CD4-positive, alpha-beta memory T cell (primary cell): ENCODE data around the gene CDH2. TPM values are rescaled to one million over a fixed set of nuclear protein-coding genes. Genes with fewer than 3 reads are reported as not detected.

ENCODE experiments used
- CTCF ChIA-PET: fragments of 350-600 bp; sonication (Branson Sonifier 250); formaldehyde crosslinking; loops from one replicate; lab custom pipeline; 2021; ENCODE audit warnings: inconsistent platforms; ENCODE audit not compliant: partially characterized antibody; lab: Charles Lee
- POLR2A ChIA-PET: fragments of 350-600 bp; sonication (Branson Sonifier 250); formaldehyde crosslinking; loops from one replicate; lab custom pipeline; 2021; ENCODE audit not compliant: partially characterized antibody; lab: Charles Lee
- DNase-seq, 5 donors: peaks; one replicate each; pipeline versions ENCODE4 v3.0.0 to v3.0.0-alpha.2; 2020 to 2022; ENCODE audit warnings: mixed read lengths in 1 of 5
- H3K27ac ChIP-seq: one replicate; pipeline ENCODE4 v1.7.0; 2013; ENCODE audit warnings: low read depth, low read length
- H3K27me3 ChIP-seq: 2 replicates; pipeline ENCODE4 v1.7.0; 2013; ENCODE audit warnings: mild to moderate bottlenecking, low read length, moderate library complexity; ENCODE audit not compliant: insufficient read depth
- H3K36me3 ChIP-seq: 2 replicates; pipeline ENCODE4 v1.7.0; 2013; ENCODE audit warnings: mild to moderate bottlenecking, low read length, moderate library complexity; ENCODE audit not compliant: insufficient read depth
- H3K4me1 ChIP-seq: 2 replicates; pipeline ENCODE4 v1.7.0; 2013; ENCODE audit warnings: mild to moderate bottlenecking, low read length, moderate library complexity; ENCODE audit not compliant: insufficient read depth
- H3K4me3 ChIP-seq, 2 donors: one replicate each; pipeline ENCODE4 v1.7.0; 2013; ENCODE audit warnings: low read length in 2 of 2, mild to moderate bottlenecking in 1 of 2
- H3K9me3 ChIP-seq, 2 donors: one replicate each; pipeline ENCODE4 v1.7.0; 2013; ENCODE audit warnings: low read length in 2 of 2, control low read depth in 1 of 2; ENCODE audit not compliant: control insufficient read depth in 1 of 2
- H3K27ac Mint-ChIP-seq, 7 donors: one replicate each; pipeline ENCODE4 v1.8.0; 2020 to 2021; ENCODE audit warnings: mixed read lengths in 7 of 7, mild to moderate bottlenecking in 6 of 7, inconsistent platforms in 3 of 7, moderate library complexity in 3 of 7
- H3K27me3 Mint-ChIP-seq, 2 donors: one replicate each; pipeline ENCODE4 v1.8.0; 2020 to 2021; ENCODE audit warnings: mixed read lengths in 2 of 2
- H3K36me3 Mint-ChIP-seq, 2 donors: one replicate each; pipeline ENCODE4 v1.8.0; 2020 to 2021; ENCODE audit warnings: mixed read lengths in 2 of 2, inconsistent platforms in 1 of 2, mild to moderate bottlenecking in 1 of 2
- H3K4me1 Mint-ChIP-seq, 4 donors: one replicate each; pipeline ENCODE4 v1.8.0; 2020 to 2021; ENCODE audit warnings: mixed read lengths in 4 of 4, mild to moderate bottlenecking in 1 of 4
- H3K4me3 Mint-ChIP-seq, 8 donors: one replicate each; pipeline ENCODE4 v1.8.0; 2020 to 2021; ENCODE audit warnings: mixed read lengths in 8 of 8, mild to moderate bottlenecking in 7 of 8, moderate library complexity in 6 of 8, inconsistent platforms in 3 of 8
- H3K9me3 Mint-ChIP-seq, 8 donors: one replicate each; pipeline ENCODE4 v1.8.0; 2020 to 2021; ENCODE audit warnings: mixed read lengths in 8 of 8, mild to moderate bottlenecking in 5 of 8, inconsistent platforms in 3 of 8, moderate library complexity in 1 of 8
- intact Hi-C: fragments of 100-400 bp; cut with micrococcal nuclease; formaldehyde crosslinking; loops from one replicate; pipeline ENCODE4 v1.15.1; 2023
- polyA plus RNA-seq, 2 donors: library from polyadenylated mRNA; unstranded; fragments of 300-500 nt; fragmentation: Illumina TruSeq; gene quantifications; one replicate each; pipeline ENCODE4 v1.2.3, GENCODE V29; 2021
- total RNA-seq, 2 experiments: library from RNA; stranded (reverse); gene quantifications; one replicate each; pipeline ENCODE4 v1.2.3, GENCODE V29; 2021

Gene CDH2
- total and polyA plus RNA-seq, 4 experiments from 2014 or later, result not detected

DNA sequence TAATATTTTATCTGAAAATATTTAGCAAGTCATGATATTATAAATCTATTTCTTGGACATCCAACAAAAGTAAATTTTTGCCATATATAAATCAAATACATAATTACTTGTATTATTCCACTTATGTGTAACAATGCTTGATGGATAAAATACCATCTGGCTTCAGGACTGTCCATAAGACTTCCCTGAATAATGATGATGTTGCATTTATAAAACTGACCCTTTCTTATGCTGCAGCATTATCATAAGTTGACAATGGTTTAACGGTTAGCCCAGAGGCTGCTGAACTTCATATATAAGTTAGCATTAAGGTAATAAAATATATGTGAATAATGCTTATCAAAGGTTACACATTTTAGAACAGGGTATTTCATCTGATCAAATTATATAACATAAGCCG, 95.4 kb downstream of the CDH2 start:
- no peaks in the 10 kb centered on the region for H3K4me1 ChIP-seq
- CTCF ChIA-PET, result no interaction called here
- POLR2A ChIA-PET, result no interaction called here
- peaks cover 6 to 20% (median 14%) of the 10 kb centered on the region in 8 donors for H3K9me3 Mint-ChIP-seq
- H3K4me1 Mint-ChIP-seq, result no peaks in the 10 kb centered on the region
- H3K27me3 Mint-ChIP-seq, result no peaks in the 10 kb centered on the region
- no peak for DNase-seq
- intact Hi-C loops, result no loop called here
- H3K4me3 Mint-ChIP-seq, result no peak overlapping the region
- H3K9me3 ChIP-seq, result no peaks in the 10 kb centered on the region
- H3K27me3 ChIP-seq, result no peaks in the 10 kb centered on the region
- H3K4me3 ChIP-seq, result no peak overlapping the region
- no peak overlapping the region for H3K27ac ChIP-seq
- H3K36me3 Mint-ChIP-seq, result no peaks in the 10 kb centered on the region
- no peak overlapping the region for H3K27ac Mint-ChIP-seq
- no peaks in the 10 kb centered on the region for H3K36me3 ChIP-seq

DNA sequence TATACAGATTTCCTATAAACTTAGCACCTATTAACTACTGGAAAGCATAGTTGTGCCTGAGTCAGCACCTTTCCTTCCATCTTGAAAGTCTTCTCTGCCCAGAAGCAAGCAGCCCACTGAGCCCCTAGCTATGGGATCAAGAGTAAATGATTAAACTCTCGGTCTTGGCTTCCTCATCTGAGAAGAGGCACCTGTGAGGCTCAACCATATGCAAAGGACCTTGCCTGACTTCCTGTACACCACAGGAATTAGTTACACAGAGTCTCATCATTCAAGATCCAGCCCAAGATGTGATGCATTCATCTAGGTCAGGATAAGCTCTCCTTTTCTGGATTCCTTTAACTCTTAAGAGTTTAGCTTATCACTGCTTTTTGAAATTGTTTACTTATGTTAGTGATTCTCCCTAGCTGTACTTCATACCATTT, 96.0 kb downstream of the CDH2 start:
- Mint-ChIP-seq H3K9me3 (peaks cover 6 to 20% (median 13%) of the 10 kb centered on the region in 8 donors), H3K36me3 (no peaks in the 10 kb centered on the region), H3K27ac (no peak overlapping the region), H3K4me3 (no peak overlapping the region), H3K4me1 (no peaks in the 10 kb centered on the region), H3K27me3 (no peaks in the 10 kb centered on the region)
- CTCF ChIA-PET, result no interaction called here
- intact Hi-C loops, result no loop called here
- DNase-seq, result no peak
- H3K4me3 ChIP-seq, result no peak overlapping the region
- no peaks in the 10 kb centered on the region for H3K27me3 ChIP-seq
- no peaks in the 10 kb centered on the region for H3K9me3 ChIP-seq
- no peak overlapping the region for H3K27ac ChIP-seq
- no peaks in the 10 kb centered on the region for H3K4me1 ChIP-seq
- POLR2A ChIA-PET, result no interaction called here
- no peaks in the 10 kb centered on the region for H3K36me3 ChIP-seq

- Mint-ChIP-seq H3K4me1 (no peaks in the 10 kb centered on the region), H3K36me3 (no peaks in the 10 kb centered on the region), H3K4me3 (no peak overlapping the region), H3K27ac (no peak overlapping the region), H3K27me3 (no peaks in the 10 kb centered on the region), H3K9me3 (peaks cover 1 to 19% (median 10%) of the 10 kb centered on the region in 8 donors)
- intact Hi-C loops, result no loop called here
- Histone ChIP-seq H3K4me3 (no peak overlapping the region), H3K9me3 (no peaks in the 10 kb centered on the region), H3K27me3 (no peaks in the 10 kb centered on the region), H3K4me1 (no peaks in the 10 kb centered on the region), H3K27ac (no peak overlapping the region), H3K36me3 (no peaks in the 10 kb centered on the region)
- CTCF ChIA-PET, result no interaction called here
- POLR2A ChIA-PET, result no interaction called here
- no peak for DNase-seq
Measured at GRCh38 chr18:28079883-28080282, 97.0 kb downstream of the CDH2 start.

DNA sequence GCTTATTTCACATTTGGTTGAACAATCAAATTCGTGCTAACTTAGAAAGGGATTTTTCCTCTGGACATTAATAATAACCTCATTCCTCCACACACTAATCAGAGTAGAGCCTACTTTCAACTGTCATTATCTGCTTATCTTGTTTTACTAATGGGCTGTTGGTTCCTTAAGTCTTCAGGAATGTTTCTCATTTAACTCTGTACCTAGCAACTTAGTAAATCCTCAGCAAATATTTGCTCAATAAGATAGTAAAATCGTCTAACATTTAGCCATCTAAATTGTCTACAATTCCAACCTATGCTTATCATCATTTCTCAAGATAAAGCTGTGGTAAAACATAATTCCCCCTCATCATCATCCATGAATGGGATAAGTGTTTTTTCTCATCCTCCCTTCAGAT, 98.1 kb downstream of the CDH2 start:
- no peak overlapping the region for H3K27ac ChIP-seq
- no peak for DNase-seq
- Mint-ChIP-seq H3K27me3 (no peaks in the 10 kb centered on the region), H3K4me1 (no peaks in the 10 kb centered on the region), H3K9me3 (peaks cover 1 to 18% (median 8%) of the 10 kb centered on the region in 8 donors), H3K4me3 (no peak overlapping the region), H3K36me3 (no peaks in the 10 kb centered on the region), H3K27ac (no peak overlapping the region)
- H3K27me3 ChIP-seq, result no peaks in the 10 kb centered on the region
- CTCF ChIA-PET, result no interaction called here
- no peaks in the 10 kb centered on the region for H3K9me3 ChIP-seq
- intact Hi-C loops, result no loop called here
- no peak overlapping the region for H3K4me3 ChIP-seq
- H3K4me1 ChIP-seq, result no peaks in the 10 kb centered on the region
- POLR2A ChIA-PET, result no interaction called here
- H3K36me3 ChIP-seq, result no peaks in the 10 kb centered on the region

- CTCF ChIA-PET, result no interaction called here
Measured at GRCh38 chr18:28078298-28078697, 98.6 kb downstream of the CDH2 start.

GRCh38 chr18:28075501-28075900, 101.4 kb downstream of the CDH2 start:
- Mint-ChIP-seq H3K4me1 (no peaks in the 10 kb centered on the region), H3K4me3 (no peak overlapping the region), H3K27me3 (no peaks in the 10 kb centered on the region), H3K36me3 (no peaks in the 10 kb centered on the region), H3K9me3 (peaks cover 3 to 18% (median 10%) of the 10 kb centered on the region in 8 donors), H3K27ac (no peak overlapping the region)
- ChIA-PET POLR2A (no interaction called here), CTCF (no interaction called here)
- Histone ChIP-seq H3K36me3 (no peaks in the 10 kb centered on the region), H3K4me1 (no peaks in the 10 kb centered on the region), H3K27ac (no peak overlapping the region), H3K27me3 (no peaks in the 10 kb centered on the region), H3K9me3 (no peaks in the 10 kb centered on the region), H3K4me3 (no peak overlapping the region)
- DNase-seq, result no peak
- intact Hi-C loops, result no loop called here

More at GRCh38 chr18:28078298-28078697, 98.6 kb downstream of the CDH2 start:
- POLR2A ChIA-PET, result no interaction called here
- H3K27ac ChIP-seq, result no peak overlapping the region
- no peaks in the 10 kb centered on the region for H3K36me3 ChIP-seq
- no peak overlapping the region for H3K4me3 ChIP-seq
- intact Hi-C loops, result no loop called here
- Mint-ChIP-seq H3K36me3 (no peaks in the 10 kb centered on the region), H3K4me3 (no peak overlapping the region), H3K9me3 (peaks cover 1 to 18% (median 7%) of the 10 kb centered on the region in 8 donors), H3K27ac (no peak overlapping the region), H3K27me3 (no peaks in the 10 kb centered on the region), H3K4me1 (no peaks in the 10 kb centered on the region)
- DNase-seq, result no peak
- H3K27me3 ChIP-seq, result no peaks in the 10 kb centered on the region
- no peaks in the 10 kb centered on the region for H3K9me3 ChIP-seq
- H3K4me1 ChIP-seq, result no peaks in the 10 kb centered on the region

GRCh38 chr18:28074076-28074475, 102.9 kb downstream of the CDH2 start:
- no peak overlapping the region for H3K4me3 Mint-ChIP-seq
- H3K36me3 ChIP-seq, result no peaks in the 10 kb centered on the region
- no peak overlapping the region for H3K4me3 ChIP-seq
- H3K9me3 ChIP-seq, result no peaks in the 10 kb centered on the region
- intact Hi-C loops, result no loop called here
- no peaks in the 10 kb centered on the region for H3K27me3 Mint-ChIP-seq
- peaks cover 5 to 25% (median 9%) of the 10 kb centered on the region in 8 donors for H3K9me3 Mint-ChIP-seq
- no peaks in the 10 kb centered on the region for H3K4me1 ChIP-seq
- no peak overlapping the region for H3K27ac ChIP-seq
- no peak for DNase-seq
- H3K4me1 Mint-ChIP-seq, result no peaks in the 10 kb centered on the region
- no peaks in the 10 kb centered on the region for H3K27me3 ChIP-seq
- CTCF ChIA-PET, result no interaction called here
- no peak overlapping the region for H3K27ac Mint-ChIP-seq
- POLR2A ChIA-PET, result no interaction called here
- no peaks in the 10 kb centered on the region for H3K36me3 Mint-ChIP-seq

- no peak overlapping the region for H3K4me3 ChIP-seq
- Mint-ChIP-seq H3K9me3 (peaks cover 5 to 25% (median 7%) of the 10 kb centered on the region in 8 donors), H3K36me3 (no peaks in the 10 kb centered on the region), H3K4me3 (no peak overlapping the region), H3K27ac (no peak overlapping the region), H3K27me3 (no peaks in the 10 kb centered on the region), H3K4me1 (no peaks in the 10 kb centered on the region)
- ChIA-PET CTCF (no interaction called here), POLR2A (no interaction called here)
- intact Hi-C loops, result no loop called here
- H3K27me3 ChIP-seq, result no peaks in the 10 kb centered on the region
- no peak overlapping the region for H3K27ac ChIP-seq
- H3K9me3 ChIP-seq, result no peaks in the 10 kb centered on the region
- H3K4me1 ChIP-seq, result no peaks in the 10 kb centered on the region
- no peak for DNase-seq
- no peaks in the 10 kb centered on the region for H3K36me3 ChIP-seq
Measured at GRCh38 chr18:28073658-28074057, 103.3 kb downstream of the CDH2 start.
